GM18526 (cell line): Measurements from ENCODE around the gene PCDH7.

Experiments
- POLR2A ChIP-seq: IDR thresholded peaks from 3 replicates; pipeline ENCODE4 v1.6.1; 2011; ENCODE audit not compliant: insufficient read length; ENCODE audit errors: extremely low read depth

Gene PCDH7, protein sequence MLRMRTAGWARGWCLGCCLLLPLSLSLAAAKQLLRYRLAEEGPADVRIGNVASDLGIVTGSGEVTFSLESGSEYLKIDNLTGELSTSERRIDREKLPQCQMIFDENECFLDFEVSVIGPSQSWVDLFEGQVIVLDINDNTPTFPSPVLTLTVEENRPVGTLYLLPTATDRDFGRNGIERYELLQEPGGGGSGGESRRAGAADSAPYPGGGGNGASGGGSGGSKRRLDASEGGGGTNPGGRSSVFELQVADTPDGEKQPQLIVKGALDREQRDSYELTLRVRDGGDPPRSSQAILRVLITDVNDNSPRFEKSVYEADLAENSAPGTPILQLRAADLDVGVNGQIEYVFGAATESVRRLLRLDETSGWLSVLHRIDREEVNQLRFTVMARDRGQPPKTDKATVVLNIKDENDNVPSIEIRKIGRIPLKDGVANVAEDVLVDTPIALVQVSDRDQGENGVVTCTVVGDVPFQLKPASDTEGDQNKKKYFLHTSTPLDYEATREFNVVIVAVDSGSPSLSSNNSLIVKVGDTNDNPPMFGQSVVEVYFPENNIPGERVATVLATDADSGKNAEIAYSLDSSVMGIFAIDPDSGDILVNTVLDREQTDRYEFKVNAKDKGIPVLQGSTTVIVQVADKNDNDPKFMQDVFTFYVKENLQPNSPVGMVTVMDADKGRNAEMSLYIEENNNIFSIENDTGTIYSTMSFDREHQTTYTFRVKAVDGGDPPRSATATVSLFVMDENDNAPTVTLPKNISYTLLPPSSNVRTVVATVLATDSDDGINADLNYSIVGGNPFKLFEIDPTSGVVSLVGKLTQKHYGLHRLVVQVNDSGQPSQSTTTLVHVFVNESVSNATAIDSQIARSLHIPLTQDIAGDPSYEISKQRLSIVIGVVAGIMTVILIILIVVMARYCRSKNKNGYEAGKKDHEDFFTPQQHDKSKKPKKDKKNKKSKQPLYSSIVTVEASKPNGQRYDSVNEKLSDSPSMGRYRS (N-terminal part only)

GRCh38 chr4:30720021-30720660, at the start of gene PCDH7:
PCDH7 (plus strand) TSS chr4:30720369; CDS start chr4:30721423, 1,054 bp downstream.
- no peak for TF ChIP-seq POLR2A

DNA sequence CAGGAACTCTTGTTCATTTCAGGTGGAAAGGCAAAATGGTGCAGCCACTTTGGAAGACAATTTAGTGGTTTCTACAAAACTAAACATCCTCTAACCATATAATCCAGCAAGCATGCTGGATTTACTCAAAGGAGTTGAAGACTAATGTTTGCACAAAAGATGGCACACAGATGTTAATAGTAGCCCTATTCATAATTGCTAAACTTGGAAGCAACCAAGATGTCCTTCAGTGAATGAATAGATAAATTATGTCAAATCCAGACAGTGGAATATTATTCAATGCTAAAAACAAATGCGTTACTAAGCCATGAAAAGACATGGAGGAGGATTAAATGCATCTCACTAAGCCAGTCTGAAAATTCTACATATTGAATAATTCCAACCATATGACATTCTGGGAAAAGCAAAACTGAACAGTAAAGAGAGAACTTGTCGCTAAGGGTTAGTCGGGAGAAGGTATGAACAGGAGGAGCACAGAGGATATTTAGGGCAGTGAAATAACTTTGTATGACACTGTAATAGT, 48.2 kb upstream of the PCDH7 start:
- TF ChIP-seq POLR2A, result no peak

GRCh38 chr4:30696191-30696590, 24.0 kb upstream of the PCDH7 start:
- no peak for TF ChIP-seq POLR2A

DNA sequence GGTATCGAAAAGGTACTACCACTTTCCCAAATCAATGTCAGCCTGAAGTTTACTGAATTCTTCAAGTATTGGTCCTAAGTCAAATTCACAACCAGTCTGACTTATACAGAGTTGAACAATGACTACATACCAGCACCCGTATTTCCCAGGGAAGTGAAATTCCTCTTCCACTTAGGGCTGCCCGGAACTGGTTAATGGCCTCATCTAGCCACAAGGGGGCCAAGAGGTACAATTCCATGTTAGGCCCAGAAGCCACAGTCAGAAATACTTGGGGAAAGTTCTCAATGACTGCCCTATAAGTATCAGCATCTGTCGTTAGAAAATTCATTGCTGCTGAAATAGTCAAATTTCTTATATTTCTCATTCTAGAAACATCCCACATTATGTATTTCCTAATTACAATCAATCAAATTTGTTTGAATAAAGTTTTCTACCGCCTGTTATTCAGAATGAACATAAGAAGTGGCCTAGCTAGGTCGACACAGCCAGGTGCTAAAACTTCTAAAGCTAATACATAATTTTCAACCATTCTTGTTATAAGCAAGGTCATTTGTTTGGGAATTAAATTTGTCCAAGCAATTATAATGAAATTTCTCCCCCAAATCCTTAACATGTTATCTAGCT, 5.6 kb upstream of the PCDH7 start:
- no peak for TF ChIP-seq POLR2A

DNA sequence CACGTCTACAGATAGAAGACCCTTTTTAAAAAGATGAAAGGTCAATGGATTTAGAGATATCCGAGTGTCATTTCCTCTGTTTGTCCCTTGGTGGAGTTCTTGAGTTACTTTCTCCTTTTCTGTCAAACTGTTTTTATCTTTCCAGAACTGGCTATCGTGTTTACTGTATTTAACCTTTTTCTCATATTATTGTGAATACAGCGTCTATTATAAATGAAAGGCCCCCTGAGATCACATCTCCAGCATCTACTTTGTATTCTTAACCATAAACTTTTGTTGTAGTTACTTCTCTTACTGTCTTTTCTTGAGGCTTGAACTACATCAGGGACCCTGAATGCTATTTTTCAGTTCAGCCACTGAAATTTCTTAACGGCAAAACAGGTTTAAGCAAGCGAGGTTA, 4.0 kb upstream of the PCDH7 start:
- no peak for TF ChIP-seq POLR2A

DNA sequence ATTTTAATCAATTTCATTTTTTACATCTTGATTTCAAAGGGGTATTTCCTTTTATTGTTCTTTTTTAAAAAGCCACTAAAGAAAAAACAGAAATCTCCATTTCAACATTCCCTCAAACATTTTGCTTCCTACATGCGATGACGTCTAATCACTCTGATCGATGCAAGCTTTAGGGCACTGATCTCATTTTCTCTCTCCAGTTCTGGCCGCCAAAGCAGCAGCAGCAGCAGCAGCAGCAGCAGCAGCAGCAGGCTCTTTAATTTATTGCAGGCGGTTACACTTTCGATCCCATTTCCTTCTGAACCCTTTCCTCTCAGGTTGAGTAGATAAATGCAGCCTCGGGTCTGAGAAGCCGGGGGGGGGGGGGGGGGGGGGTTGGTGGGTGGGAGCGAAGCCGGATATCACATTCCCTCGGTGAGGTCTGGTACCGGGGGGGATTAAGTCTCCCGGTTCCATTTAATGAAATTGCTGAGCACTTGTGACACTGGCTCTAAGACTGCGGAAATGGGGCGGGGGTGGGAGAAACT, 3.4 kb upstream of the PCDH7 start:
- TF ChIP-seq POLR2A, result no peak

- no peak for TF ChIP-seq POLR2A
These were observed 2.8 kb upstream of the PCDH7 start for GRCh38 chr4:30717208-30718020.

GRCh38 chr4:30718021-30718542, 2.1 kb upstream of the PCDH7 start:
- no peak for TF ChIP-seq POLR2A

DNA sequence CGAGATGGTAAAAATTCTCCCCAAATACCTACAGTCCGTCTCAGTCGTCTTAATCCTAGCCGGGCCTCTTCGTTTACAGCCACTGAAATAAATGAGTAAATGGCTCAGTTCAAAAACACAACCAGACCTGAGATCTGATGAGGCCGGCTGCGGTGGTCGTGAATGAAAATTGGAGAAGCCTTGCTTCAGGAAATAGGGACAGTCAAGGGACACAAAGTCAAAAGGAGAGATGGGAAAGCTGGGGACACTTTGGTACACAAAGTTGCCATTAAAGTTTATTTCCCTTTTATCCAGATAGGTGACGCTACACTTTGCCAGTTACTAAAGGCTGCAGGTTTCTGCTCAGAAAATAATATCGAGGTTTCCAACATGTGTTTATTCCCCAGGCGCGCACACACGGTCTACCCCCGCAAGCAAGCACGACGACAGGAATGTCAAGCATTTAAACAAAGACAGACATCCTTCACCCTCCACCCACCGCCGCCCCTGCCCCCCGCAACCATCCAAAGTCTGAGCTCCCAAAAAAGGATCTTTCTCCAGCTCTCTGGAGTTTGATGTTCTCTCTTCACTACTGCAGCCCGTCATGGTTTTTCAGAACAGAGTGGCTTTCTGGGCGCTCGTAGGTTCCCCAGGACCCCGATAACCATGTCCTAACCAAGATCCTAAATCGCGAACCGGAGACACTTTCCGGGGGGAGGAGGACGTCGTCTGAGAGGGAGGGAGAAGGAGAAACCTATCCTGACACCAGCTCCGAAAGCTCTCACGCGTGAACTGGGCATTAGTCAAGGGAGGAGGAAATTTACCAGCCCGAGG, 1.3 kb upstream of the PCDH7 start:
- TF ChIP-seq POLR2A, result no peak

GRCh38 chr4:30719454-30720020, 632 bp upstream of the PCDH7 start:
- TF ChIP-seq POLR2A, result no peak

GRCh38 chr4:30720661-30721184, 554 bp downstream of the PCDH7 start:
- no peak for TF ChIP-seq POLR2A
